ENCODE results near the gene DNM2.

DNM2 gene

DNA sequence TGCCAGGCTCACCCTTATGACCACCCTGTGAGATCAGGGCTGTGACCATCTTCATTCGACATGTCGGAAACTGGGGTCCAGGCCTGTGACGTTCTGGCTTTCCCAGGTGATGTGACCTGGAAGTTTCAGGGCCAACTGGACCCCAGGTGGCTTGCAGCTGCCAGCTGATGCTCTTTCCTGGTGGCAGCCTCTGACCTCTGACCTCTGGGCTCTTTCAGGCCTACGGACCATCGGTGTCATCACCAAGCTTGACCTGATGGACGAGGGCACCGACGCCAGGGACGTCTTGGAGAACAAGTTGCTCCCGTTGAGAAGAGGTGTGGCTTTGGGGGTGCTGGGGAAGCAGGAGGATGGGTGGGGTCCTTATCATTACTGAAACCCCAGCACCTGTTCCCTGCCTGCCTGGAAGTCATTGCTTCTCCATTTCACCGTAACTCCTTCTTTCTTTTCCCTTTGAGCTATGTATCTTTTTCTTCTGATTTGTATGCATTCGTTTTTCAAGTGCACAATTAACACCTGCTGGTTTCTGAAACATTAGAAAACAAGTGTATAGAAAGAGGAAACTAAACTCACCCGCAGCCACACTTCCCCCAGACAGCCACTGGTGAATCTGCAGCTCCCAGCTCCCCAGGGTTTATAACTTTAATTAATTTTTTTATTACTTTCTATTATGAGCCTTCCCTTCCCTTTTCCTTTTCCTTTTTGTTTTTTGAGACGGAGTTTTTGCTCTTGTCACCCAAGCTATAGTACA lies 59.2 kb downstream of the DNM2 start:
- DNase-seq (ENCODE audit: low read depth in 2 of 2), result no peak

- DNase-seq (ENCODE audit: low read depth in 2 of 2), result no peak
These were observed 62.5 kb downstream of the DNM2 start for GRCh38 chr19:10780368-10780767.

DNA sequence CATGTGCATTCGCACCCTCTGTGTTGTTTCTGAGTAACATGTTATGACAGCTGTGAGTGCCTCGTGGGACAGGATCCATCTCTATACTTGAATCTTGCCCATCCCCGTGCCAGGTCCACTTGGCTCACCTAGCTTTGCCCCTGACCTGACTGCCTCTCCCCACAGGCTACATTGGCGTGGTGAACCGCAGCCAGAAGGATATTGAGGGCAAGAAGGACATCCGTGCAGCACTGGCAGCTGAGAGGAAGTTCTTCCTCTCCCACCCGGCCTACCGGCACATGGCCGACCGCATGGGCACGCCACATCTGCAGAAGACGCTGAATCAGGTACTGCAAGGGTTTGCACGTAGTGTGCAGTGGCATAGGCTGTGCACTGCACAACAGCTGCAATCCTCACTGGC lies 64.9 kb downstream of the DNM2 start:
- DNase-seq (ENCODE audit: low read depth in 2 of 2), result no peak

- DNase-seq (ENCODE audit: low read depth in 2 of 2), result no peak
These were observed 66.4 kb downstream of the DNM2 start for GRCh38 chr19:10784257-10784656.

DNA sequence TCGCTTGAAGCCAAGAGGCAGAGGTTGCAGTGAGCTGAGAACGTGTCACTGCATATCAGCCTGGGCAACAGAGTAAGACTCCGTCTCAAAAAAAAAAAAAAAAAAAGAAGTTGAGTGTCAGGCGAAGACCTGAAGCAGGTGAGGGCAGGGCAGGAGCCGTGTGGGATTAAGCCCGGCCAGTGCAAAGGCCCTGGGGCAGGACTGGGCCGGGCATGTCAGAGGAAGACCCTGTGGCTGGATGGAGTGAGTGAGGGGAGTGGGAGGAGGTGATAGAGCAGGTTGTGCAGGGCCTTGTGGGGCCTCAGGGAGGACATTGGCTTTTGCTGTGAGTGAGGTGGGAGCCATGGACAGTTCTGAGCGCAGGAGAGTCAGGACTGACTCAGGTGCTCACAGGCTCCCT lies 70.3 kb downstream of the DNM2 start:
- no peak for DNase-seq (ENCODE audit: low read depth in 2 of 2)

GRCh38 chr19:10789866-10790265 lies 72.0 kb downstream of the DNM2 start:
- DNase-seq (ENCODE audit: low read depth in 2 of 2), result no peak

- no peak for DNase-seq (ENCODE audit: low read depth in 2 of 2)
These were observed 78.8 kb downstream of the DNM2 start for GRCh38 chr19:10796653-10797052.

DNA sequence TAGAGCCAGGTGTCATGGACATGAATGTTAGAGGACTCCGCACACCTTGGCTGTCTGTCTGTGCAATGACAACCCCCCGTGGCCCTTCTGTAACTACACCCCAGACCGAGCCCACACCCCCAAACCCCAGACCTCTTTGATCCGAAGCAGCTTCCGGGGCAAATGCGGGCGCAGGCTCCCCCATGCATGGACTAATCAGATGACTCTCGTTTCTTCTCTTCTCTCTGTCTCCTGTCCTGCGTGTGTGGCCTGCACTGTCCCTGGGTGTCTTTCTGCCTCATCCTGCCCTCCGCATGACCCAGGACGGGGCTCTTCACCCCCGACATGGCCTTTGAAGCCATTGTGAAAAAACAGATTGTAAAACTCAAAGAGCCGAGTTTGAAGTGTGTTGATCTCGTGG lies 79.2 kb downstream of the DNM2 start:
- DNase-seq (ENCODE audit: low read depth in 2 of 2), result peak; percentile 24 to 26

DNA sequence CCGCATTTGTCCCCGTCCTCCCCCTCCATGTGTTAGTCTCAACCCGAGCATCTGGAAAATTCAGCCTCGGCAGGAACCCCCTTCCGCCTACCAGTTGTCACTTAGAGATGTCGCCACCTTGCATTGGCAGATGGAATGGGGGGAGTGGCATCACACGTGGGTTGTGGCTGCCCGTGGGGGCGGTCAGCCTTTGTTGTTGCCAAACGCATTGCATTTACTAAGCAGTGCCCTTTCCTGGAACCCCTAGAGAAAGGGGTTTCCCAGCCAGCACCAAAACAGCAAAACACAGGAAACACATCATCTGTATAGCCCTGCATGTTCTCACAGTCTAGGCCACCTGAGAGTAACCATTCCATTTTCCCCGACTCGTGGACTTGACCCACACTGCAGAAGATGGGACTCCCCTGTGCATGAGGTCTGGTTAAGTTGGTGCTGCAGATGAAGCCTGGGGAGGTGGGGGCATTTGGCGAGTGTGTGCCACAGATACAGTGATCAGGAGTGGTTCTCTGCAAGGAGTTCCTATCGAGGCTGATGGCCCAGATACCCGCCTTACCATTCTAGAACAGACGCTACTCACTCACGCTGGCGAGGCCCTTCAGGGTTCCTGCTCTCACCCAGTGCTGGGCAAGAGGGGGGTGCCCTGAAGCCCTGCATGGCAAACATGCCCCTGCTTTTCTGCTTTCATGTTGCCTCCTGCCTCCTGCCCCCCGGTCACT lies 79.8 kb downstream of the DNM2 start:
- DNase-seq (ENCODE audit: low read depth in 2 of 2), result peak; percentile 78 to 80

DNA sequence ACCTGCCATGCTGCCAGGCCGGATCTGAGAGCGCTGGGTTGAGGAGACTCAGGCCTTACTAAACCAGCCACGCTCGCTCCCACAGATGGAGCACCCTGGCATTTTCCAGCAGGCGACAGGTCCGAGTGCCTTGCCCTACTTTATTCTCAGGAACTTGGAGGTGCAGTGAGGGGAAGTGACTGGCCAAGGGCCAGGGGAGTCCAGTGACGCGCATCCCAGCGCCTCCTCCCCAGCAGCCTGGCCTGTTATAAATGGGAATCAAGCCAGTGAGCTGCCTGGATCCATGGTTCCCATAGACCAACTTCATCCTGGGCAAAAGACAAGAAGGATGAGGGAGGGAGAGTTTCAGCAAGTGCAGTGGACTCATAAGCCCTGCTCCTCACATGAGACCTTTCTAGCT lies 82.6 kb downstream of the DNM2 start:
- DNase-seq (ENCODE audit: low read depth in 2 of 2), result no peak

GRCh38 chr19:10802479-10802878 lies 84.6 kb downstream of the DNM2 start:
- no peak for DNase-seq (ENCODE audit: low read depth in 2 of 2)

GRCh38 chr19:10803252-10803651 lies 85.4 kb downstream of the DNM2 start:
- DNase-seq (ENCODE audit: low read depth in 2 of 2), result no peak

DNA sequence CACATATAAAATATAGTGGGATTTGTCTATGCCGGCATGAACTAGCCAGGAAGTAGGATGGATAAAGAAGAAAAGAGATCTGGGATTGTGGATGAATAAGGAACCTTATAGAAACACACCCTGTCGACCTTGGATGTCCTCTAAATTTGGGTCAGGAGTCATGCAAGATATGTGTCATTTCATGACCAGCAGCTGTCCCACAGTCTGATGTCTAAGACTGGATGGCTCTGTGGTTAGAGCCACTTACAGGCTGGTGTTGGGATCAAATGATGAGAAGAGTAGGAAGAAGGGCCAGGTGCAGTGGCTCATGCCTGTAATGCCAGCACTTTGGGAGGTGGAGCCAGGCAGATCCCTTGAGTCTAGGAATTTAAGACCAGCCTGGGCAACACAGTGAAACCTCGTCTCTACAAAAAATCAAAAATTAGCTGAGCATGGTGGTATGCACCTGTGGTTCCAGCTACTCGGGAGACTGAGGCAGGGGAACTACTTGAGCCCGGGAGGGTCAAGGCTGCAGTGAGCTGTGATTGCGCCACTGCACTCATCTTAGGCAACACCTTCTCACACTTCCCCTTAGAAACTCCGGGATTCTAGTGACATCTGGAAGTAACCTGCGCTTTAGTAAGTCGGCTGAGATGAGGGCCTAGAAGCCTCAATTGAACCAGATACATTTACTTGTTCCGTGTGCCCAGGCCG lies 87.3 kb downstream of the DNM2 start:
- no peak for DNase-seq (ENCODE audit: low read depth in 2 of 2)

DNA sequence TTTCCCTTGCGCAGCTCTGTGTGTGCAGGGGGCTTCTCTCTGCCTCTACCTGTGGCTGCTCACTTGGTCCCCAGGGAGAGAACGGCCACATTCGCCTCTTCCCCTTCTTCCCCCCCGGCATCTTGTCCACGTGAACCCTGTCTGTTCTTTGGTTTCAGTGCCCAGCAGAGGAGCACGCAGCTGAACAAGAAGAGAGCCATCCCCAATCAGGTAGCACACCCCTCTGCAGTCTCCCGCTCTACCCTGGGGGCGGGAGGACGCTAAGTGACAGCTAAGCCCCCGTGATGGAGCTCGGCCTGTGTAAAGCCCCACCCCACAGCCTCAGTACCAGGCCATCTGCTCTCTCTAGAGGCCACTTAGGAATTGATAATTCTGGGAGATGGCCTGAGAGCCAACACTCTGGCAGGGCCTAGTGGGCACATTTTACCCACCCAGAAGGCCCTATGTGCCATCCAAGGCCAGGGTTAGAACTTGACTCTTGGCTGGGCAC lies 87.9 kb downstream of the DNM2 start:
- no peak for DNase-seq (ENCODE audit: low read depth in 2 of 2)

DNA sequence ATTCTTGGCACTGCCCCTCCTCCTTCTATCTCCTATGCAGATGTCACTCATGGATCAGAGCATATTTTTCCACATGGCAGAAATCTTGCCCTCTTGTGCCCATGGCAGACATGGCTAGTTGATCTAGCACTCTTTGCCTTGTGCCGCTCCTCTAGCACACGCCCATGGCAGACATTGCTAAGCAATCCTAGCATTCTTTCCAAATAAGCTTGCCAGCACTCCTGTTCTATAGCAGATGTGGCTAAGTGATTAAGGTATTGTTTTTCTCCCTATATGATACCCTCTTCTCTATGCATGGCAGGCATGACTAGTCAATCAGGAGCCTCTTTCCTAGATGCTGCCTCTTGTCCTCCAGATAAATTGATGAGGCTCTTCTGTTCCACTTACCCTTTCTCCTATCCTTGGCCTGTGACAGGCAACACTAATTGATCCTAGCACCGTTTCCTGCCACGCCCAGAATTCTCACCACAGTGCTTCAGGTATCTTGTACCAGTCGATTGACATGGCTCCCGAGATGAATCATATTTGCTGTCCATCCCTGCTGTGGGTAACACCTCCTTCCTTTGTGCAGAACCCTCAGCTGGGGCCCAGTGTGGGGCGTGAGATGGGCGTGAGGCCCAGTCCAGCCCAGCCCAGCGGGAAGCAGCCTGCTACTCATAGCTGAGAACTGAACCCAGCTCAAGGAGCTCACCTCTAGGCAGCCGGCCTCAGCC lies 91.2 kb downstream of the DNM2 start:
- DNase-seq (ENCODE audit: low read depth in 2 of 2), result no peak

DNA sequence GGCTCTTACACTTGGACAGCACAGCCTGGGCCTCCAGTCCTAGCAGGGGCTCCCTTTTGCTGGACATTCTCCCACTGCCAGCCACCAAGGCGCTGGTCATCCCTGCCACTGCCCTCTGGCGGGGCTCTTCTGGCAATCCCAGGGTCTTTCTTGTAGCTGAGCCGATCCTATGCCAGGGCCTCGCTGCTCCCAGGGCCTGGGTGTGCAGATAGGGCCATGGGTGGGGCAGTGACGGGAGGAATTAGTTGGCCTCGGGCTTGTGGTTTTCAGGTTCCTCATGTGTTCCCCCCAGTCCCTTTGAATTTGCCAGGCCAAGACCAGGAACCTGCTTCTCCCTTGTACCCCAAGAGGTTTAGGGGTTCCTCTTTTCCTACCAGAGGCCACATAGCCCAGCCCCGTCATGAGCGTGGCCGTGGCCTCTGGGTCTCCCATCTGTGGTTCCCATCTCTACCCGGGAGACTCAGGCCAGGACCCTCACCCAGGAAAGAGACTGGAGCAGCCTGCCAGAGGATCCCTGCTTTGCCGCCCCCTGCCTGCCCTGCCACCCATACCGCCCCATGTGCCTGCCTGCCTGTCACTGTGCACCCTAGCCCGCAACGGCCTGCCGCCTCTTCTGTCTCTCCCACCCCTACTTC lies 91.9 kb downstream of the DNM2 start:
- DNase-seq (ENCODE audit: low read depth in 2 of 2), result no peak

GRCh38 chr19:10811391-10812111 lies 93.7 kb downstream of the DNM2 start:
- no peak for DNase-seq (ENCODE audit: low read depth in 2 of 2)

DNA sequence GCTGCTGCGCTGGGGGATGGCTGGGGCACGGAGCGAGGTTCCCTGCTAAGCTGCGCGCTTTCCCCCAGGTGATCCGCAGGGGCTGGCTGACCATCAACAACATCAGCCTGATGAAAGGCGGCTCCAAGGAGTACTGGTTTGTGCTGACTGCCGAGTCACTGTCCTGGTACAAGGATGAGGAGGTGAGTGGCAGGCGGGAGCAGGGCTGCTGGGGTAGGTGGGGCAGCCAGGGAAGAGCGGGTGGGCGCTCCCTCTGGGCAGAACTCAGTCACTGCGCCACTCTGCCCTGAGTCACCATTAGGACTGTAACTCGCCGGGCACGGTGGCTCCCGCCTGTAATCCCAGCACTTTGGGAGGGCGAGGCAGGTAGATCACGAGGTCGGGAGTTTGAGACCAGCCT lies 94.3 kb downstream of the DNM2 start:
- no peak for DNase-seq (ENCODE audit: low read depth in 2 of 2)

GRCh38 chr19:10812902-10813404 lies 95.1 kb downstream of the DNM2 start:
- DNase-seq (ENCODE audit: low read depth in 2 of 2), result no peak

- no peak for DNase-seq (ENCODE audit: low read depth in 2 of 2)
These were observed 97.2 kb downstream of the DNM2 start for GRCh38 chr19:10815007-10815536.
